HepG2 (cell line): Measurements from ENCODE around the gene ENC1. TPM values are rescaled to one million over a fixed set of nuclear protein-coding genes. Genes with fewer than 3 reads are reported as not detected.
A peak's percentile ranks its signal among the peaks of the same experiment; 100 is the strongest.

Source experiments
- E2F2 ChIP-seq: sonication (generic); formaldehyde crosslinking; IDR thresholded peaks from 2 replicates; pipeline ENCODE4 v1.4.0; 2020; ENCODE audit warnings: missing genetic modification reagents, borderline replicate concordance
- E2F5 ChIP-seq: sonication (generic); formaldehyde crosslinking; conservative IDR thresholded peaks from 2 replicates; pipeline ENCODE4 v1.4.0; 2020; ENCODE audit warnings: missing genetic modification reagents
- EHMT2 ChIP-seq: fragments of 200-600 bp; sonication (generic); IDR thresholded peaks from 2 replicates; pipeline ENCODE4 v1.7.0; 2017; ENCODE audit warnings: antibody characterized with exemption, low read depth, low read length, borderline replicate concordance
- KAT2B ChIP-seq: fragments of 150-350 bp; IDR thresholded peaks from 2 replicates; pipeline ENCODE4 v1.6.1; 2014; ENCODE audit warnings: low read depth, low read length, borderline replicate concordance
- MLX ChIP-seq: IDR thresholded peaks from 2 replicates; pipeline ENCODE4 v1.6.1; 2016
- MZF1 ChIP-seq: sonication (generic); formaldehyde crosslinking; IDR thresholded peaks from 2 replicates; pipeline ENCODE4 v1.8.1; 2023; ENCODE audit warnings: mild to moderate bottlenecking, missing genetic modification reagents, borderline replicate concordance
- POLR2A ChIP-seq, 2 experiments: IDR thresholded peaks; 2 replicates each; pipeline ENCODE4 v1.6.1; 2011; ENCODE audit warnings: low read depth in 2 of 2, low read length in 2 of 2, mild to moderate bottlenecking in 1 of 2, moderate library complexity in 1 of 2; ENCODE audit not compliant: insufficient read depth in 1 of 2
- RBM39 ChIP-seq: fragments of 200-400 bp; formaldehyde crosslinking; IDR thresholded peaks from one replicate; pipeline ENCODE4 v1.6.1; 2018; ENCODE audit warnings: antibody characterized with exemption, mild to moderate bottlenecking, low read depth, low read length; ENCODE audit not compliant: poor library complexity, severe bottlenecking
- RFX5 ChIP-seq: IDR thresholded peaks from 2 replicates; pipeline ENCODE4 v1.6.1; 2011; ENCODE audit warnings: low read depth, low read length, improper control_type of control experiment
- RNF219 ChIP-seq: sonication (generic); formaldehyde crosslinking; IDR thresholded peaks from 2 replicates; pipeline ENCODE4 v1.5.0; 2020; ENCODE audit warnings: mild to moderate bottlenecking, missing genetic modification reagents
- SIX4 ChIP-seq: sonication (generic); formaldehyde crosslinking; IDR thresholded peaks from 2 replicates; pipeline ENCODE4 v1.4.0; 2020; ENCODE audit warnings: missing genetic modification reagents
- SP5 ChIP-seq: IDR thresholded peaks from 2 replicates; pipeline ENCODE4 v1.6.1; 2016; ENCODE audit warnings: low read depth, borderline replicate concordance
- SRSF1 ChIP-seq: fragments of 200-400 bp; formaldehyde crosslinking; optimal IDR thresholded peaks from 2 replicates; pipeline ENCODE3; 2017; ENCODE audit warnings: mild to moderate bottlenecking, low read depth, low read length, moderate library complexity
- TBL1XR1 ChIP-seq: fragments of 150-350 bp; IDR thresholded peaks from 2 replicates; pipeline ENCODE4 v1.6.1; 2014; ENCODE audit warnings: borderline replicate concordance, low read length; ENCODE audit not compliant: partially characterized antibody
- TCF7 ChIP-seq: sonication (generic); IDR thresholded peaks from 2 replicates; pipeline ENCODE4 v1.6.1; 2016; ENCODE audit warnings: antibody characterized with exemption, low read depth
- THAP11 ChIP-seq: IDR thresholded peaks from 2 replicates; pipeline ENCODE4 v1.6.1; 2016; ENCODE audit warnings: missing biosample characterization, missing genetic modification reagents
- ZNF264 ChIP-seq: sonication (generic); formaldehyde crosslinking; IDR thresholded peaks from 2 replicates; pipeline ENCODE4 v1.4.0; 2020; ENCODE audit warnings: missing genetic modification reagents
- ZNF33B ChIP-seq: sonication (generic); formaldehyde crosslinking; IDR thresholded peaks from 2 replicates; pipeline ENCODE4 v1.5.1; 2020; ENCODE audit warnings: mild to moderate bottlenecking, missing genetic modification reagents
- ZNF354B ChIP-seq: sonication (generic); formaldehyde crosslinking; IDR thresholded peaks from 2 replicates; pipeline ENCODE4 v1.8.0; 2022; ENCODE audit warnings: mild to moderate bottlenecking, missing genetic modification reagents
- ZNF503 ChIP-seq: sonication (generic); formaldehyde crosslinking; IDR thresholded peaks from 2 replicates; pipeline ENCODE4 v1.4.0; 2020; ENCODE audit warnings: missing genetic modification reagents
- ZNF543 ChIP-seq: sonication (generic); formaldehyde crosslinking; IDR thresholded peaks from 2 replicates; pipeline ENCODE4 v1.4.0; 2020; ENCODE audit warnings: mild to moderate bottlenecking, missing genetic modification reagents
- ZNF709 ChIP-seq: sonication (generic); formaldehyde crosslinking; IDR thresholded peaks from 2 replicates; pipeline ENCODE4 v1.5.0; 2020; ENCODE audit warnings: mild to moderate bottlenecking, missing genetic modification reagents
- ZNF879 ChIP-seq: sonication (generic); formaldehyde crosslinking; IDR thresholded peaks from 2 replicates; pipeline ENCODE4 v1.8.1; 2023; ENCODE audit warnings: missing genetic modification reagents
- polyA plus RNA-seq, 8 experiments: library from polyadenylated mRNA; depleted of rRNA in 3 of 8; stranded (reverse) in 7 of 8; unstranded in 1 of 8; fragments of >200 nt; fragmentation: Illumina TruSeq in 4 of 8; extraction: Trizol in 4 of 8; gene quantifications; 2 replicates each; pipeline versions ENCODE4 v1.2.1 to v1.2.3, GENCODE V29; 2011 to 2016; ENCODE audit warnings: low read depth in 4 of 8, missing spikeins in 1 of 8, mixed read lengths in 1 of 8; ENCODE audit not compliant: insufficient read depth in 1 of 8
- total RNA-seq, 5 experiments: library from RNA; depleted of rRNA; stranded (reverse); fragments of >200 nt; fragmentation: Illumina TruSeq; extraction: Trizol; gene quantifications; 2 replicates each; pipeline ENCODE4 v1.2.3, GENCODE V29; 2016; ENCODE audit warnings: low read depth in 1 of 5

Gene ENC1
- total and polyA plus RNA-seq, 2 of the 13 experiments (the other 11 are each of a cell fraction or from before 2014, with no cell fraction given), result 63.8 to 64.4 TPM

- no peak for TF ChIP-seq KAT2B
- TF ChIP-seq RFX5, result no peak
- TF ChIP-seq ZNF264 (CRISPR knock-in tag), result 0 out of 2 replicates have a peak, but pooled peaks have one; percentile 17
- 0 out of 2 replicates have a peak, but pooled peaks have one; percentile 54 for TF ChIP-seq ZNF879
- no peak for TF ChIP-seq ZNF354B (CRISPR knock-in tag)
- TF ChIP-seq SP5, result peak; percentile 94
- no peak for TF ChIP-seq ZNF709
- TF ChIP-seq THAP11, result peak; percentile 62
- TF ChIP-seq TBL1XR1, result no peak
- no peak for TF ChIP-seq MZF1 (CRISPR knock-in tag)
- no peak for TF ChIP-seq RNF219
- peak; percentile 44; the same call in 1 of the 2 replicates for TF ChIP-seq ZNF503 (CRISPR knock-in tag)
- TF ChIP-seq ZNF33B (CRISPR knock-in tag), result no peak; the same call in 1 of the 2 replicates
- peak; percentile 83 to 91 for TF ChIP-seq POLR2A (IDR thresholded peaks at IDR 0.05; ENCODE audit: insufficient read depth in 1 of 2, low read depth in 2 of 2, low read length in 2 of 2)
- peak; percentile 52; the same call in 1 of the 2 replicates for TF ChIP-seq E2F5 (CRISPR knock-in tag)
- no peak for TF ChIP-seq ZNF543 (CRISPR knock-in tag)
- TF ChIP-seq MLX (CRISPR knock-in tag), result no peak
- TF ChIP-seq SRSF1, result no peak
- no peak for TF ChIP-seq EHMT2
- no peak; the same call in 1 of the 2 replicates for TF ChIP-seq E2F2 (CRISPR knock-in tag)
- TF ChIP-seq RBM39, result peak; percentile 31
- TF ChIP-seq SIX4 (CRISPR knock-in tag), result no peak
- TF ChIP-seq TCF7, result peak; percentile 33; the same call in 1 of the 2 replicates
These were observed 44.6 kb upstream of the ENC1 start, which contains the start of gene HEXB (continued) for GRCh38 chr5:74684900-74685851.
